Glomerular endothelial cell (primary cell): ENCODE data around the gene PRADC1. TPM values are rescaled to one million over a fixed set of nuclear protein-coding genes. Genes with fewer than 3 reads are reported as not detected.
"Not testable (repeated sequence)": the region's sequence is repeated elsewhere in the genome, so short reads cannot be mapped to it uniquely, and the experiment has no call there.

Experiments used
- DNase-seq: peaks from one replicate; pipeline ENCODE4 v3.0.0-alpha.2; 2011; ENCODE audit warnings: low read depth, low spot score; ENCODE audit errors: extremely low read depth
- total RNA-seq: library from RNA; depleted of rRNA; stranded (reverse); fragments of >200 nt; gene quantifications from 2 replicates; pipeline ENCODE4 v1.2.3, GENCODE V29; 2015

The PRADC1 gene
- total RNA-seq, 1 donor from 2014 or later: 17.1 TPM

DNA sequence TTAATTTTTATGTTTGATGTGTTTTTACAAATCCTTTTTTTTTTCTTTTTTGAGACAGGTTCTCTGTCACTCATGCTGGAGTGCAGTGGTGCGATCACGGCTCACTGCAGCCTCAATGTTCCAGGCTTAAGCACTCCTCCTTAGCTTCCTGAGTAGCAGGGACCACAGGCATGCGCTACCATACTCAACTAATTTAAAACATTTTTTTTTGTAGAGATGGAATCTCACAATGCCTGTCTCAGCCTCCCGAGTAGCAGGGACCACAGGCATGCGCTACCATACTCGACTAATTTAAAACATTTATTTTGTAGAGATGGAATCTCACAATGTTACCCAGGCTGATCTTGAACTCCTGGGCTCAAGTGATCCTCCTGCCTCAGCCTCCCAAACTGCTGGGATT is 27.4 kb downstream of the PRADC1 start:
- no peak for DNase-seq

- DNase-seq: no peak
These were observed 29.9 kb downstream of the PRADC1 start for GRCh38 chr2:73203055-73203681.

DNA sequence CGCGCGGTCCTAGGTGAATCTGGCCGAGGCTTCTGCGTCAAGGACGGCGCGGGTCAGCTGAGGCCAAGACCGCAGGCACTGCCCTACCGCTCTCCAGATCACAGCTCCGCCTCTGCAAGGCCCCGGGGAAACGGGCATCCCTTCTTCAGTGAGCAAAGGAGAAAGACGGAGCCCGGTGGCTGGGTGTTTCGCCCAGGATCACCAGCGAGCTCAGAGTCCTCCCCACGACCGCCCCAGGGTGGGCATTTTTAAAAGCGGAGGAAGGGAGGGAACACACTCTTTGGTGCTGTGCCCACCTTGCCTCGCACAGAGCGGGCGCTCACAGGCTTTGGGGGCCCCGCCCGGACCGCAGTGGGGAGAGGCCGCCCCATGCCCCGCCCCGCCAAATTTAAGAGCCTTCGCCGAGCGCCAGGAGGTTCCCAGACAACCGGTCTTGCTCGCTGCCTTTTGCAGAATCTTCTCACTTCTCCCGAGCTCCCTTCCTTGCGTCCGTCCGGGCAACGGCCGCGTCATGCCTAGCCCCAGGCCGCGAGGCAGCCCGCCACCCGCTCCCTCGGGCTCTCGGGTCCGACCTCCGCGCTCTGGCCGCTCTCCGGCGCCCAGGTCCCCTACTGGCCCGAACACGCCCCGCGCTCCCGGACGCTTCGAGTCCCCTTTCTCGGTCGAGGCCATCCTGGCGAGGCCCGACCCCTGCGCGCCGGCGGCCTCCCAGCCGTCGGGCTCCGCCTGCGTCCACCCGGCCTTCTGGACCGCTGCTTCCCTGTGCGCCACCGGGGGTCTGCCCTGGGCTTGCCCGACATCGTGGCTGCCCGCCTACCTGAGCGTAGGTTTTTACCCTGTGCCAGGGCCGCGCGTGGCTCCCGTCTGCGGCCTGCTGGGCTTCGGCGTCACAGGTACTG is 30.6 kb downstream of the PRADC1 start, which contains the start of gene NOTO:
Gene NOTO, plus strand, starts transcription at position 419 of the 899 bp plus-strand sequence. Its CDS starts 93 bp downstream, at position 512.
- no peak for DNase-seq

- DNase-seq: not testable (repeated sequence)
These were observed 32.8 kb downstream of the PRADC1 start for GRCh38 chr2:73200281-73200680.

DNA sequence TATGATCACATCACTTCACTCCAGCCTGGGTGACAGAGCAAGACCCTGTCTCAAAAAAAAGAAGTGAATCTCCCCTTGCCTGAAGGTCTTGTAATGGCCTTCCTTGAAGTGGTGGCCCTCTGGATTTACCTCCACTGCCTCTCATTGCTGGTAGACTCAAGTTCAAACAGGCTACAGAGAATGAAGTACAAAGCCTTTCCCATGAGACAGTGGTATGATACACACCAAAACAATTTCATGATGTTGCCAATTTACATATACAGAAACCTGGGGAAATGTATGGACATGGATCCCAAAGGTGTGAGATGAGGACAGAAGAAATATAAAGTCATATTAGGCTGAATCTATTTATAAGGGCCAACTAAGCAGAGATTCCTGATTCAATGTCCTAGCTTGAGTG is 35.5 kb downstream of the PRADC1 start:
- no peak for DNase-seq

GRCh38 chr2:73187549-73187948 is 45.5 kb downstream of the PRADC1 start:
- DNase-seq: no peak

DNA sequence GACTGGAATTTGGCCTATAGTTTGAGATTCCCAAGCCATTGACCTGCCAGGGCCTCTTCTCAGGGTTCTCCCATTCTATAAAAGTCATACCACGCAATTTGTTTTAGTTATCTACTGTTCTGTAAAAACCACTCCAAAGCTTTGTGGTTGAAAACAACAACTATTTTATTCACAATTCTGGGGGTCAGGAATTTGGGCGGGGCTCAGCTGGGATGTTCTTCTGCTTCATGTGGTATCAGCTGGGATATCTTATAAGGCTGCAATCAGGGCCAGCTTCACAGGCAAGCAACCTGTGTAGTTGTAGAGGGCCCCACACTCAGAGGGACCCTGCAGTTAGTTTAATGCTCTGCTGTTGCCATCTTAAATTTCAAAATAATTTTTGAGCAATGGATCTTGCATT is 47.1 kb downstream of the PRADC1 start:
- no peak for DNase-seq

Other genes starting within 250 kb of the PRADC1 start
- gene SFXN5, start 161.5 kb downstream of the PRADC1 start, total RNA-seq: 16.9 and 29.5 TPM in 2 replicates
- 68.3 and 69.5 TPM in 2 replicates for gene RAB11FIP5, start 120.3 kb downstream of the PRADC1 start, total RNA-seq
- gene NOTO, start 30.7 kb downstream of the PRADC1 start, total RNA-seq: not detected in 2 replicates
- 9.5 and 18.4 TPM in 2 replicates for gene SMYD5, start 19.0 kb downstream of the PRADC1 start, total RNA-seq
- gene CCT7, start 1.1 kb upstream of the PRADC1 start, total RNA-seq: 322 and 334 TPM in 2 replicates
- 2.3 and 2.9 TPM in 2 replicates for gene FBXO41, start 51.2 kb upstream of the PRADC1 start, total RNA-seq
- gene EGR4, start 60.3 kb upstream of the PRADC1 start, total RNA-seq: not detected in 2 replicates
- 8.0 and 17.4 TPM in 2 replicates for gene ALMS1, start 152.6 kb upstream of the PRADC1 start, total RNA-seq